GM21528 (cell line): ENCODE results near the gene TMEM126A.

Experiments used
- ATAC-seq: cut with Tn5 transposase; IDR thresholded peaks from one replicate; pipeline ENCODE4 v1.9.1; 2021; ENCODE audit warnings: mild to moderate bottlenecking, moderate library complexity; ENCODE audit not compliant: unreplicated experiment, low FRiP score

Gene TMEM126A

DNA sequence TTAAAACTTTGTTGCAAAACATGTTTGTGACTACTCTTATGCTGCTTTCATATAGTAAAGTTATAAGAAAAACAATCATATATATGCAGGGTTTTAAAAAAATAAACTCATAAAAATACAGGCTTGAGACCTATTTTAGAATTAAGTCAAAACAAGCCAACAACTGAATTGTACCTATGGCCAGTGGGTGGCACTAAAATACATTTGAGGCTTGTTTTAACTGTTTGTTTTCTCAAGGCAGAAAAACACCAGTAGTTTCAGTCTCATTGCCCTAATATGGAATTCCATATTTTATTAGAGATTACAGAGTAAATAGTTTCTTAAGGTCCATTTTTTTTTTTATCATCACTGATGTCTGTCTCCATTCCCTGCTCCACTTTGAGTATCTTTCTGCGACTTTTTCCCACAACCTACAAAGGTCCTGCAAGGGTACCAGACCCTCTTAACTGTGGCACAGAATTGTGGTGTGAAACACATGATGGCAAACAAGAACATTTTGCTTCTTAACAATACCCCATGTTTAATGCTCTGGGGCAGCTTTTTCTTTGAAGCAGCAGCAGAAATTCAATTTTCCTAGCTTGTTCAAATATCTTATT lies 46.7 kb downstream of the TMEM126A start:
- ATAC-seq, result no peak

DNA sequence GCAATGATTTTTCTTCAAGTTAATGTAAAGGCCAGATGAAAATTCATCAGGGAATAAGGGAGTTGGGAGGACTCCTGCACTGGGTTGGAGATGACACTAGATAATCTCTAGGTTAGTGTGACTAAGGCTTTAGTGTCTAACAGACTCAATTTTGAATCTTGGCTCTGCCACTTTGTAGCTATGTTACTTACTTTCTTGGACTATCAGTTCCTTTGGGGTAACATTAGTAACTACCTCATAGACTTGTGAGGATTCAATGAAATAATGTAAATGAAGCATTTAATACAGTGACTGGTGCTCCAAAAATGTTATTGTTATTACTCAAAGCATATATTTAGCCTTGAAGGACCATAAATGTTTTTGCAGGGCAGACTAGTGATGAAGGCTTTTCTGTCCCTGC lies 47.8 kb downstream of the TMEM126A start:
- no peak for ATAC-seq

DNA sequence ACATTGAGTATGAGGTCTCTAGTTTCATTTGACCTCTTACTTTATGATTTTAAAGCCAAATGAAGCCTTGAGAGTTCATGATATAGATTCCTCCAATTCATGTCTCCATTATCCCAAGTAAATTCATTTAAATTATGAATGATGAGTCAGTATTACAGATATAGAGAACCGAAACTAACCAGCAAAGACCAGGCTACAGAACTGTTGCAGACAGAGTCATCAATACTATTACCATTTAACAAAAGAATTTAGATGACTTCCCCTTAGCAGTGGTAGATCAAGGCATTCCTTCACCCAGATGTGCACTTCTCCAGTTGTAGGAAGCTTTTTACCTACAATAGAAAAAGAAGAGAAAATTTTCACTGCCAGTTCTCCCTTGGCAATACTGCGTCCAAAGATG lies 50.0 kb downstream of the TMEM126A start:
- ATAC-seq, result no peak

DNA sequence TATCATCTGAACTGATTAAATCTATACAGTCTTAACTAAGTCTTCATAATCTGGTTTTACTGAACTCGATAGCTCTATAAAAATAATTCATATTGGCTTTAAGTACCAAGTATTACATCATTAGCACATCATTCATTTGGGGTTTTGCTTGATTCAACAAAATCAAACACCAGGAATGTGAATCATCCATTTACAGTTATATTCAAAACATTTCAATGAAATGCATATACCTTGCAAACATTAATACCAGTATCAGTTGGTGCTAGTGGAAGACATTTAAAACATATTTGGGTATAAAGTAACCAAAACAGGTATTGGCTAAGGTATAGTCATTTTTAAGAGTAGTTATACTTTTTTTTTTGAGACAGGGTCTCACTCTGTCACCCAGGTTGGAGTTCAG lies 50.4 kb downstream of the TMEM126A start:
- no peak for ATAC-seq

DNA sequence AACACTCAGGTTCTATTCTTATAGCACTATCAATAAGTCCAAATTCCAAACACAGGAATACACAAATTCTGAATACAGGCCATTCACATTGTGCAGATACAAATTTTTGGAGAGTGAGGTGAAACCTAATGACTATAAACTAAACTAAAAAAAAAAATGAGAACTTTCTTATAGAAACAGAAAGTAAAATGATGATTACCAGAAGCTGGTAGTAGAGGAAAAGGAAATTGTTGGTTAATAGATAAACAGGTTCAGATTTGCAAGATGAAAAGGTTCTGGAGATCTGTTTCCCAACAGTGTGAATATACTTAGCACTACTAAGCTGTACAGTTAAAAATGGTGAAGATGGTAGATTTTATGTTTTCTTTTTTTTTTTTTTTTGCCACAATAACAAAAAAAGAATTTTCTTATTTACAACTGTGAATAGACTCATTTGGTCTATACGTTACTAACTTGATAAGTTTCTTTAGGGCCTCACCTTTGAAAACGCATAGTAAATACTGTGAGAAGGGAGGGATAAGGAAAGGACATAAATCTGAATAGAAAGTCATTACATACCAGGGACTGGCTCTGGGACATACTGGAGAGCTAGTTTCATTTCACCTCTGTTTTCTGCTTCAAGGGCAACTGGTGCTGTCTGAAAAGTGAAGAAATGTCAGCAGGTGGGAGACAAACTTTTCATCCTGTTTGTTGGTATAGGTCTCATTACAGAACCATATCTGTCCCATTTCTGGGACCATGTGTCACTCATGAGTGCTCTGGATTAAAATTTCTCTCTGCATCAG lies 52.4 kb downstream of the TMEM126A start:
- ATAC-seq, result peak; percentile 80

DNA sequence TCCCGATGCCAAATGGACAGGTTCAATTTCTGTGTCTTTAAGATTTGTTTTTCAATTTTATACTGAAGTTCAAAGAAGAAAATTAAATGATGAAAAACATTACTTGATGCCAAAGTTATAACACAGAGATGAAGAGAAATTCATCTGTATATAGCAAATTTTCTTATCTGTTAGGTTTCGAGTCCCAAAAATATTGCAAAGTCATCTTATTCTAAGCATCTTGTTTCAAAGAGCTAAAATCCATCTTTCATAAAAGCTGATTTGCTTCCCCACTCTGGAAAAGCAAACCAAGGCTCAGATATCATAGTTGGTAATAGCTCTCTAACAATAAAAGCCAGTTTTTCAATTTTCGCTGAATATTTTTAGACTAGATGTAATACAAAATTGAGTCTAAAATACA lies 57.2 kb downstream of the TMEM126A start:
- ATAC-seq, result no peak

DNA sequence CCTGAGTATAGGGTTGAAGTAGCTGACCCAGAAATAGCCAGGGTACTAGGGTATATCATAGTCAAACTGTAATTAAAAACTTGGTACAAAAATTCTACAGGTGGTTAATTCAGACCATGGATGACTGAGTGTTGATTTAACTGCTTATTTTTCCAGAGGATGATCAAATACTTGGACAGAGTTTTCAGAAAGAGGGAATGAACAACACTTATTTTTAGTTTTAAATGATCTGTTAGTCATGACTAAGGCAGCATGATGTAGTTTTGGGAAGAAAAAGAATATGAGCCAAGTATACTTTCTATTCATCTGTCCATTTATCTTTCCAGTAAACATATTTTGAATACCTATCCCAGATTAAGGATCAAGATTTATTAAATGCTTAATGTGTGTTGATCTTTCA lies 58.0 kb downstream of the TMEM126A start:
- no peak for ATAC-seq
